RPMI8226 (cell line): ENCODE measurements around the gene LBH.

Source experiments
- DNase-seq: peaks from one replicate; pipeline ENCODE4 v3.0.0-alpha.2; 2015

LBH gene

DNA sequence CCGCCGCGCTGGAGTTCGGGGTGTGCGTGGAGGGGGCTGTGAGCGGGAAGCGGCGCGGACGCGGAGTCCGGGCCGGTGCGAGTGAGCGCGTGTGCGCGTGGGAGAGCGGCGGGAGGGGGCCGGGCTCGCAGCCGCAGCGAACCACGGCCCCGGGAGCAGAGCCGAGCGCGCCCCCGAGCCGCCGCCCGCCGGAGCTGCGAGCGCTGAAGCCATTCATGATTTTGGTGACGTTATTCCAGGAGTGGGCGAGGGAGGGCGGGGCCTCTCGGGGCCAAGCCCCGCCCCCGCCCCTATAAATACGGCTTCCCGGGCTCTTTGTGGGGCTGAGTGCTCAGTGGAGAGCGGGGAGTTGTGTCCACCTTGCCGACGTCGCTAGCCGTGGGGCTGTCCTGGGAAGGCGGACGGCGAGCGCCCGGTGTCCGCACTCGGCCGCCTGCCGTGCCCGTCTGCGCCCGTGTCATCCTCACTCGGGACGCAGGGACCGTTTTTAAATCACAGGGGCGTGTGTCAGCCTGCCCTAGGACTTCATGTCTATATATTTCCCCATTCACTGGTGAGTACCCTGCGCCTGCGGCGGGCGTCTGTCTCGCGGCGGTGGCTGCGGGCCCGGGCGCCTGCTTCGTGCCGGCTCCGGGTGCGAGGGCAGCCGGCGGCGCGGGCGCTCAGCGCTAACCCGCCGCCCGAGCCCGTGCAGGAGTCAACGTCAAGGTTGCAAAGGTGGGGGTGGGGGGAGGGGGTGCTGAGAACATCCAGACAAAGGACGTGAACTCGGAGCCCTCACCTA lies at the start of gene LBH:
LBH (plus strand) TSS at position 323 of the 784 bp plus-strand sequence; CDS start at position 528, 205 bp downstream.
- peak; percentile 47 for DNase-seq

DNA sequence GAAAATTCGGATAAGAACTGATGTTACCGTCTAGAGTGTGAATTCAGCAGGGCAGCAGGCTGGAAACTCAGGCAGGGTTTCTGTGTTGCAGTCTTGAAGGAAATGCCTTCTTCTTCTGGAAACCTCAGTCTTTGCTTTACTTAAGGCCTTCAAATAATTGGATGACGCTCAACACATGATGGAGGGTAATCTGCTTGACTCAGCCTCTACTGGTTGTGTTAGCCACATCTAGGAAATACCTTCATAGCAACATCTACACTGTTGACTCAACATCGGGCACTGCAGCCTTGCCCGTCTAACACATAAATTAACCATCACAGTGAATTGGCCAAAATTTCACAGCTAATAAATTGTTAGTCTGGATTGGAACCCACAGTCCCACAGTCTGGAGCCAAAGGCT lies 47.3 kb upstream of the LBH start:
- DNase-seq = no peak

DNA sequence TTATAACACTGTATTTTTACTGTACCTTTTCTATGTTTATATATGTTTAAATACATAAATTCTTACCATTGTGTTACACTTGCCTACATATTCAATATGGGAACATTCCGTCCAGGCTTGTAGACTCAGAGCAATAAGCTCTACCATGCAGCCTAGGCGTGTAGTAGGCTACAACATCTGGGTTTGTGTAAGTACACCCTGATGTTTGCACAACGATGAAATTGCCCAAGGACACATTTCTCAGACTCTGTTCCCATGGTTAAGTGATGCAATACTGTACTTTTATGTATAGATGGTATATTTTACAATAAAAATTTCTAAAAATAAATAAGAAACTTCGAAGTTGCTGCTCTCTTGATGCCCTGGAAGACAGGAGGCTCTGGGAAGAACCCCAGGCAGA lies 46.2 kb upstream of the LBH start:
- no peak for DNase-seq

DNA sequence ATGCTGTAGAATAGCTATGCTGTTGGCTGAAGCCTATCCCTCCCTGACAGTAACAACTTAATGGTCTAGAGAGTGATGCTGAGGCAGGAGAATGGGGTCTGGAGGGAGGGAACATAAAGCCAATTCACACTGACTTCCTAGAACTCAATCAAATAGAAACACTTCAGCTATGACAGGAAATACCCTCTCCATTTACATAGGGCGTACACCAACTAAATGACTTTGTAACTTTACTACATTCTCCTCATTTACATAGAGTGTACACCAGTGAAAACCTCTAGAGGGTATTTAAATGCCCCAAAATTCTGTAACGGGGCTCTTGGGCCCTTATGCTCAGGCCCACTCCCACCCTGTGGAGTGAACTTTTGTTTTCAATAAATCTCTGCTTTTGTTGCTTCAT lies 43.0 kb upstream of the LBH start:
- no peak for DNase-seq

DNA sequence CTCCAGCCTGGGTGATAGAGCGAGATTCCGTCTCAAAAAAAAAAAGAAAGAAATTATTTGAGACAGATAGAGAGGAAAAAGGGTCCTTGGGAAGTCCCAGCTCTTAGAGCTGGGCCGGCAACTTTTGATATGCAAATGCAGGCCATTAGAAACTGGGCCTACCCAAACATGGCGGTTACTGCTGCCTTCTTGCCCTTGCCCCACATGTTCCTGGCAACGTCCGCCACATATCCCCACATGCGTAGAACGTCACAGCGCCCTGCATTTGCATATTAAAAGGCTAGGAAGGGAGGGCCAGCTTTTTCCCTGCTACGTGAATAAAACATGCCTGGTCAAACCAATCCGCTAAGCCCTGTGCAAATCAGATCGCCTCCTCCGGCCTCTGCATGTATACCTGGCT lies 40.7 kb upstream of the LBH start:
- no peak for DNase-seq

DNA sequence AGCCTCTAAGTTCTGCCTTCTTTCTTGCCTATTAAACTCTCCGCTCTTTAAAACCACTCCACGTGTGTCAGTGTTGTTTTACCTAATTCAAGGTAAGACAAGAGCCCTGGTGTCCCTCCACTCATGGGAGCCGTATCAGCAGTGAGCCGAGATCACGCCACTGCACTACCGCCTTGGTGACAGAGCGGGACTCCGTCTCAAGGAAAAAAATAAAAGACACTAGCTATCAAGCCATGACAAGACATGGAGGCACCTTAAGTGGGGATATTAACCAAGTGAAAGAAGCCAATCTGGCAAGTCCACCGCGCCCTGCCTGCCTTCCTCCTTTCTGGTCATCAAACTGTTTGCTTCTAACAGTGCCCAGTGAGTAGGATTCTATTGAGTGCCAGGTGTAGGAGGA lies 40.2 kb upstream of the LBH start:
- no peak for DNase-seq

DNA sequence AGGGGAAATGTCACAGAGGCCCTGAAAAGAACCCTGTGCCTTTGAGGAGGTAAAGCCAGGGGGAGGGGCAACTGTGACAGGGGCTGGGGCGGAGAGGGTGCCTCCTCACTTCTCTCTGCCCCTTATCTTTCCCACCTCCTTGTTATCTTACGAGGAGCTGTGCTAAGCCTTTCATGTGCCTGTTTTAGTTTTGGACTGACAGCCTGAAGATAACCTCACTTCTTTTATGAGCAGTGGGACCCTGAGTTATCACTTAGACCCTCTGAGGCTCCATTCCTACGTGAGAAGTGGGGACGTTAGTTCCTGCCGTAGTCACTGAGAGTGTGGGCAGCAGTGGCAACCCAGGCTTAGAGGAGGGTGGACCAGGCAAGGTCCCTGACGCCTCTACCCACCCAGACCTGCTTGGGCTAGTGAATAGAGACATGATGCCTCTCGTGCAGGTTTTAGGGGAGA lies 39.5 kb upstream of the LBH start:
- no peak for DNase-seq

DNA sequence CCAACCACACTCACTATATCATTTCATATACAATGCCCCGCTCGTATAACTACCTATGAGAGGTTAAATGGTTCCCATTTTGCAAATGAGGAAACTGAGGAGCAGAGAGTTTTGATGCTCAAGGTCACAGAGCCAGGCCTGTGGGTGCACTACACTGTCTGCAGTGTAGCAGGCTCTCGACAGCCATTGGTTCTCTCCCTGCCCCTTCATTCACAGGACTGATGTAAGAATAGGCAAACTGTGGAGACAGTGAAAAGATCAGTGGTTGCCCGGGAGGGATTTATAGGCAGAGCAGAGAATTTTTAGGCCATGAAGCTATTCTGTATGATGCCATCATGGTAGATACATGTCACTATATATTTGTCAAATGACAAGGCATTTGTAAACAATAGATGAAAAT lies 39.0 kb upstream of the LBH start:
- no peak for DNase-seq

DNA sequence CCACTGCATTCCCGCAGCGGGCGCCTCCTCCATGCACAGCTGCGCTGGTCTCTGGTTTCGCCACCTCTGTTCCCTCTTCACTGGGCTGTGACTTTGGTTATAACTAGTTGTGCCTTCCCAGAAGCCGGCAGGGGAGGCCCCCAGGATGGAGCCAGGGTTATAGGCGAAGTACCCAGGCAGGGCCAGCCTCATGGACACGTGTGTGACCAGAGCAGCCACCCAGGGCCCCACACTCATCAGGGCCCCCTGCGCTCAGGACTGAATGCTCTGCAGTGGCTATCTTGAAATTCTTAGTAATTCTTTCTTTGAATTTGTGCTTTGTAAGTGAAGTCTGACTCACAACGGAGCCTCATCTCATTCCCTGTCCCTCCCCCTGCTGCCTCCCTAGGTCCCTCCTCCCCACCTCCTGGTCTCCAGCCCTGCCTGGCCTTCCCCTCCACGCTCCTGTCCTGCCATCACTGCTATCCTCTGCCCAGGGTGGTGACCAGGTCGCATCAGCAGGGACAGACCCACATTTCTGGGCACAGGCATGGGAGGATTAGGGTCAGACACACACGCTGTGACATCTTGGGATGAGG lies 38.1 kb upstream of the LBH start:
- no peak for DNase-seq

DNA sequence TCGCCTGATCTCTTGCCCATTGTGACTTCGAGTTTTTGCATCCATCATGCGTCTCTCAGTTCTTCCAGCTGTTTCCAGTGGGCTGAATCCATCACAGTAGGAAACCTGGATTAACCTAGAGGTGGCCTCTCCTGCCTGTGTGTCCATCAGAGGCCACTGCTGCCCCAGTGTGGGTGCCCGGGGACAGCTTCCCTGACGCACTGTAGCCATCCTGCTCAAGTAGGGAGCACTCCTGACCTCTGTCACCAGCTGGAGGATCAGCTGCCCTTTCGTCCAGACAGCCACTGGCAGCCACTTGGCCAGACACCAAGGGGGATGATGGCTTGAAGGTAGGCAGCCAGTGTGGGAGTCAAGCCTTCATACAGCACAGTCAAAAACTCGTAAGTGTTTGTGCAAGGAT lies 36.9 kb upstream of the LBH start:
- no peak for DNase-seq

DNA sequence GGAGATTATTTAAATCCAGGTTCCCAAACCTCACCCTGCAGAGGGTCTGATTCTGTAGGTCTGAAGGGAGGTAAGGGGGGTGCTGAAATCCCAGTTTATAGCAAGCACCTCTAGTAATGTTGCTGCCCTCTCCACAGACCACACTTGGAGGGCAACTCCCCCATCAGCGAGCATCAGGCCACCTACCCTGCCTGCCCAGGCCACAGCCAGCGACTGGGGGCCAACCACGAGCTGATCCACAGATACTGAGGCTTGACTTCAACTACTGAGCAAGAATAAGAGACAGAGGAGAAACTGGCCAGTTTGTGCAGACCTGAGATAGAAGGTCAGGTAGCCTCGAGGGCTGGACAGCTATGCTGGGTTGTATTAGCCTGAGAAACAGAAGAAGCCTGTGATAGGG lies 36.3 kb upstream of the LBH start:
- no peak for DNase-seq

DNA sequence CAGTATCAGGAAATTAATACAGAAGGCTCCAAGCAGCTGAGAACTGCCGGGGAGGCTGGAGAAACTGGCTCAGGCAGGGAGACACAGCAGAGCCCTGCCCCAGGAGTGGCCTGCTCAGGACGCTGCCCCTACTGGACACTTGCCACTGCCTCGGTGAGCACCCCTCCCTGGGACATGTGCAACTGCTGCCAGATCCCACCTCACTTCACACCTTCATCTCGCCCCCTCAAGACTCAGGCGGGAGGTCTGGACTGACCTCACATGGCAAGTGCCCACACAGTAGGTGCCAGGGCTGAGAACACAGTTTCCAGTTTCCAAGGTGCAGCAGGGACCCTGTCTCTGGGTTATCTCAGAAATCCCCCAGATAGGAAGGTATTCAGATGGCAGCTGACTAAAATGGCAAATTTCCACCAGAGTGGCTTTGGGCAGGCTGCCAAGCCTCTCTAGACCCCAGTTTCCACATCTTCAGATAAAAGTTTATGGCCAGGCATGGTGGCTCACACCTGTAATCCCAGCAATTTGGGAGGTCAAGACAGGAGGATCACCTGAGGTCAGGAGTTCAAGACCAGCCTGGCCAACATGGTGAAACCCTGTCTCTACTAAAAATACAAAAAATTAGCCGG lies 33.7 kb upstream of the LBH start:
- peak; percentile 15 for DNase-seq

DNA sequence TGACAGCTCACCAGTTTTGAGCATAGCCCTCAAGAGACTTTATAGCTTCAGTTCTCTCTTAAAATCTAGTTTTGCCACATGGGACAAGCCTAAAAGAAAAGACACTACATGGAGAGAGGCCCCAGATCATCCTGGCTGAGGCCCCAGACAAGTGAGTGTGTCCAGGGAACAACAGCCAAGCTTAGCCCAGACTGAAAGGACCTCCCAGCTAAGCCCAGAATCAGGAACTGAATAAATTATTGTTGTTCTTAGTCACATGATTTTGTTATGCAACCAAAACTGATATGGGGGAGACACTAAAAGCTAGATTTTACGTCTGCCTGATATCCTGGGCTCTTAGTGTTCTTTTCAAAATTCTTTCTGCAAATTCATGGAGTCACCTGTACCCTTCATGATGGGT lies 29.3 kb upstream of the LBH start:
- DNase-seq = no peak

DNA sequence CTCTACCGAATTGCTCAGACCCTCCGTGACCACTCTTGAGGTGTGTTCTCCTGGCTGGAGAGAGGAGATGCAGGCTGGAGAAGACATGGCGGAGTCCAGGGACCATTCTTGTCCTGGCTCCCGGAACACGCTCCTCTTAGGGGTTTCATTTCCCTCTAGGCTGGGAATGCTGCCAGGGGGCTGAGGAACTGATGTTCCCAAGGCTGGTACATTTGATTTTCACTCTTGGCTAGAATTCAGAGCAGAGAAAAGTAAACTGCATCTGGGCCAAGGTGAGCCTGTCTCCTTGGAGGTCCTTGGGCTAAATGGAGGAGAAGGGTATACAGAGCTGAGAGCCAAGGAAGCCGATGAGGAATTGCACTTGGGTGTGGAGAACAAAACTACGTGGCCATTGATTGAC lies 28.2 kb upstream of the LBH start:
- DNase-seq = no peak

DNA sequence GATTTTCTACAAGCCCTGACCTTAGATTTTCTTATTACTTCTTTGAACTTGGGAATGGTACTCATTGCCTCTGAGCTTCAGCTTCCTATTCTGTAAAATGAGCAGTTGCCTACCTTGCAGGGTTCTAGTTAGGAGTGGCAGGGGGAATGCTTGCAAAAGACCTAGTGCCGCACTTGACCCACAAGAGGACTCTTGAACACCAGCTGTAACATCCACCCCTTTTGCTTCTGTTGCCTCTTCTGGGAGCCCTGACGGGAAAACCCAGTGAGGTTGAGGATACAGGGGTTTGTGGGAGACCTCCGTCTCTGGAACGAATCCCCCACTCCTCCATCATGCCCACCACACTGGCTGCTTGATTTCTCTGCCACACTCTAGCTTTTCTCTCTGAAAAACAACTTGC lies 27.1 kb upstream of the LBH start:
- DNase-seq = no peak

DNA sequence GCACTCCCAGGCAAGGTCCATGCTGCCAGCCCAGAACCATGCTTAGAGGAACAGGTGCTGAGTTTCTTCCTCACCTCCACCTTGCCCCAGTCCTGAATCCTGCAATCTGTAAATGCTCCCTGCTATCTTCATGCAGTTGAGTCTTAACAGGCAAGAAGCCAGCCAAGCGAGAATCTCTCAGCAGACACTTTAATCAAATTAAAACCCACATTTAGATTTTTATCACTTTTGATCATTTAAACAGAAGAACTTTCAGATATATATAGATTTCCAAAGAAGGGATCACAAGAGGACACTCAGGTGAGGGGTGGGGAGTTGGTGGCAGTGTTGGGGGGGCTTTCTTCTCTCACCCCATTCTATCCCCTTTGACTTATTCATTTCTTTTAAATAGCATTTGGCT lies 25.9 kb upstream of the LBH start:
- no peak for DNase-seq

DNA sequence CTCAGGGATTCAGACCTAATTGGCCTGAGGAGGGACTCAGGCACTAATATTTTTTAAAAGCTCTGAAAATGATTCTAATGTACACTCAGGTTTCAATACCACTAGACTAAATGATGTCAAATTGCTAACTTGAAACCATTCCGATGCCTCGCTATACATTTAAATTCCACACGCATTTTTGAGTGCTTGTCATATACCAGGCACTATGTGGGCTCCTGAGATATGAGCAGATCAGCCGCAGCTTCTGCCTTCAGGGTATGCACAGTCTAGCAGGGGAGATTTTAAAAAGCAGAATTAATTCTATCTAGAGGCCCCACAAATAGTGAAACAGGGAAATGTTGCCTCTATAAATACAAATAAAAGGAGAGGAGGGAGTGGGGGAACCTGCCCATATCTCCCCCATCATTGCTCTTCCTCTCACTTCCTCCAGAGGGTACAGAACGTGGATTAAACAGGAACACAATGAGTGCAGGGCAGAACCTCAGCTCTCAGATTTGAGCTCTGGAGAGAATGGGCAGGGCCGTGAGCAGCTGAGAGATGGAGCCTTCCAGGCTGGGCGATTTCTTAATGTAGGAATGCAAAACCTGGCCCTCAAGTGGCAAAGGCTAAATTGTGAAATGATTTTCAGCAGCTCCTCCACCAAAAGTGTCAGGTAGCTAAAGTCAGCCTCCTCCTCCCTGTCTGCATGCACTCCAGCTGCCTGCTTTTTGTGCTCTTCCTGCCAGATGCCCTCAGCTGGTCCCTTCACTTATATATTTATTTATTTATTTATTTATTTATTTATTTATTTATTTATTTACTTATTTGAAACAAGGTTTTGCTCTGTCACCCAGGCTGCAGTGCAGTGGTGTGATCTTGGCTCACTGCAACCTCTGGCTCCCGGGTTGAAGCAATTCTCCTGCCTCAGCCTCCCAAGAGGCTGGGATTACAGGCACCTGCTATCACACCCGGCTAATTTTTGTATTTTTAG lies 24.6 kb upstream of the LBH start:
- no peak for DNase-seq

DNA sequence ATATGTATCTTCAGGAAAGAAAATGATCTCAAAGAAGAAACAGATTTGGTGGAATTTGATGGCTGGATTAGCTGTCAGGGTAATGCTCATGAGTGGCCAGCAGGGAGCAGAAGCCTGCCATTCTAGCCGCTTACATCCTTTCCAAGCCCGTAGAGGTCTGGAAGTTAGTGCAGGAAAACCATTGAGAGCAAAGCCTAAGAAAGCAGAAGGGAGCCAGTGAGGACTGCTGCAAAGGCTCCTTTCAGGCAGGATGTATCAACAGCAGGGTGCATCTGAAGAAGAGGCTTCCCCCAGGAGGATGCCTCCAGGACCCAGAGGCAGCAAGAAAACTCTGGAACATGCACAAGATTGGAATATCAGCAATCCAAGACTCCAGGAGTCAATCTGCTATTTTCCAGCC lies 22.9 kb upstream of the LBH start:
- peak; percentile 38 for DNase-seq

DNA sequence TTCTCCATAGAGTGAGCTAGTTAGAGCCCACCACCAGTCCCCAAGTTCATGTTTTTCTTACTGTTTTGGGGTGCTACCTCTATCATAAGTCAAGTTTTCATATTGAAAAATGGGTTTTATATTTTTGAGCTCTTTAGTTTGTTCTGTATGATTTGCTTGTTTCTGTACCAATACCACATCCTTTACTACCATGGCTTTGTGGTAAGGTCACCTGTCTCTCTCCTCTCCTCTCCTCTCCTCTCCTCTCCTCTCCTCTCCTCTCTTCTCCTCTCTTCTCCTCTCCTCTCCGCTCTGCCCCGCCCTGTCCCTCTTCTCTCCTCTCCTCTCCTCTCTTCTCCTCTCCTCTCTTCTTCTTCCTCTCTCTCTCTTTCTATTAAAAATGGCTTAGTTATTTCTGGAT lies 22.1 kb upstream of the LBH start:
- DNase-seq = no peak

DNA sequence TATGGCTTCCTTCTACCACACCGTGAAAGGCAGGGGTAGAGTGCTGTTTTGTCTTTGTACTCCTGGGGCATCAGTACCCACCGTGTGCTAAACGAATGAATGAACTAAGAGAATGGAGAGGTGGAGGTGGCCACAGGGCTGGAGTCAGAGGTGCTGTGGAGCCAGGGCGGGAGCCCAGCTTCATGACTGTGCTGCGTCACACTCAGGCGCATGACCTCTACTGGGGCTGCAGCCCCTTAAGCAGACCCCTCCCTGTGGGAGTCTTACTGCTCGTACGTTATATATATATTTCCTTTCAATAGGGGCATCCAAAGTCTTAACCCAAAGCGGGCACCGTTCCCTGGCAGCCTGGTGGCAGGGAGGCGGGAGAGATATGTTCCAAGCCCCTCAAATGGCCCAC lies 18.0 kb upstream of the LBH start:
- DNase-seq = no peak

DNA sequence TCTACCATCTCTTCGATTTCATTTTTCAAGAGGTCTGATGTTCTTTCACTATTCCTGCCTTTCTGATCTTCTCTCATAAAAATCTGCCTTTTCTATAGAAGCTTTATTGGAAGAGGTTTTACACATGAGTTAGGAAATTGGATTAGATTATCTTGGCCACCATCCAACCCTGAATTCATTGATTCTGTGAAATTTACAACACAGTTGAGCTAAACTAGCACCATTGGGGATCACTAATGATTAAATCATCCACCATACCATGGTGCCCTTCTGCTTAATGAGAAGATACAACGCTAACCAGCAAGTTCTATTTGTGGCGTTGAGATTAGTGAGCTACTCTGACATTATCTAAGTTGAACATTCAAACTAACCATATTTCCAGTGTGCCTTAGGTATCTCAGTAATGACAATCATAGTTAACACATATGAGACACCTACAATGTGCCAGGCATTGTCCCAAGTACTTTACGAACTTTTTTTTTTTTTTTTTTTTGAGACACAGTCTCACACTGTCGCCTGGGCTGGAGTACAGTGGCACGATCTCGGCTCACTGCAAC lies 17.3 kb upstream of the LBH start:
- DNase-seq = no peak

DNA sequence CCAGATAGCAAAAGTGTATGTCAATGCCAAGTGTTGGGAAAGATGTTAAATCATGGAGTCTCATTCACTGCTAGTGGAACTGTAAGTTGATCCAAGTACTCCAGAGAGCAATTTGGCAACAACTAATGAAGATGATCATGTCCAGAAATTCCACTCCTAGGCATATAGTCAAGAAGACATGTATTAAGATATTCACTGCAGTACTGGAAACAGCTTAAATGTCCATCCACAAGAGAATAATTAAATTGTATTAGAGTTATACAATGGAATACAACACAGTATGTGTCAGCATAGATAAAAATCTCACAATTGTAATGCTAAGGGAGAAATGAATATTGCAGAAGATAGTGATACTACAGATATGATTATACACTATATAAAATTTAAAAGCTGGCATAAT lies 15.2 kb upstream of the LBH start:
- no peak for DNase-seq
